HepG2 (cell line): Measurements from ENCODE around the gene SPIB. TPM values are rescaled to one million over a fixed set of nuclear protein-coding genes. Genes with fewer than 3 reads are reported as not detected.

Experiments
- ATF2 ChIP-seq: sonication (generic); formaldehyde crosslinking; IDR thresholded peaks from 2 replicates; pipeline ENCODE4 v1.4.0; 2020; ENCODE audit warnings: missing genetic modification reagents
- ATF7-NPFF ChIP-seq: sonication (generic); formaldehyde crosslinking; IDR thresholded peaks from 2 replicates; pipeline ENCODE4 v1.8.1; 2023; ENCODE audit warnings: mild to moderate bottlenecking, low read depth, missing genetic modification reagents, moderate library complexity
- CBFB ChIP-seq: sonication (generic); formaldehyde crosslinking; IDR thresholded peaks from 2 replicates; pipeline ENCODE4 v1.4.0; 2020; ENCODE audit warnings: missing genetic modification reagents
- GTF2F1 ChIP-seq: fragments of 150-350 bp; IDR thresholded peaks from 2 replicates; pipeline ENCODE4 v1.6.1; 2014; ENCODE audit warnings: low read length
- KLF15 ChIP-seq: sonication (generic); formaldehyde crosslinking; IDR thresholded peaks from 2 replicates; pipeline ENCODE4 v1.8.1; 2023; ENCODE audit warnings: borderline replicate concordance, mild to moderate bottlenecking, inconsistent platforms, missing genetic modification reagents, mixed read lengths
- MLX ChIP-seq: IDR thresholded peaks from 2 replicates; pipeline ENCODE4 v1.6.1; 2016
- MTF2 ChIP-seq: sonication (generic); formaldehyde crosslinking; IDR thresholded peaks from 2 replicates; pipeline ENCODE4 v1.5.0; 2020; ENCODE audit warnings: missing genetic modification reagents, borderline replicate concordance
- NR2F1 ChIP-seq, 2 experiments: fragments of 450-650 bp in 1 of 2; formaldehyde crosslinking in 1 of 2; IDR thresholded peaks; 2 replicates each; pipeline versions ENCODE4 v1.5.0 to v1.6.1; 2016 to 2020; ENCODE audit warnings: mild to moderate bottlenecking in 1 of 2, missing compliant biosample characterization in 1 of 2, missing genetic modification reagents in 1 of 2, moderate library complexity in 1 of 2
- PBX3 ChIP-seq: sonication (generic); formaldehyde crosslinking; IDR thresholded peaks from 2 replicates; pipeline ENCODE4 v1.8.1; 2023; ENCODE audit warnings: missing genetic modification reagents, inconsistent platforms, borderline replicate concordance
- RAD21 ChIP-seq: fragments of 450-650 bp; formaldehyde crosslinking; IDR thresholded peaks from 2 replicates; pipeline ENCODE4 v1.5.0; 2020; ENCODE audit warnings: mild to moderate bottlenecking
- RBAK ChIP-seq: sonication (generic); formaldehyde crosslinking; IDR thresholded peaks from 2 replicates; pipeline ENCODE4 v1.5.1; 2020; ENCODE audit warnings: mild to moderate bottlenecking, missing genetic modification reagents
- SAFB2 ChIP-seq: sonication (generic); formaldehyde crosslinking; IDR thresholded peaks from 2 replicates; pipeline ENCODE4 v1.5.1; 2020; ENCODE audit warnings: missing genetic modification reagents, low read depth, mild to moderate bottlenecking, borderline replicate concordance
- SNAI1 ChIP-seq: sonication (generic); formaldehyde crosslinking; IDR thresholded peaks from 2 replicates; pipeline ENCODE4 v1.5.0; 2020; ENCODE audit warnings: mild to moderate bottlenecking, missing genetic modification reagents, borderline replicate concordance
- STAG1 ChIP-seq: sonication (generic); formaldehyde crosslinking; IDR thresholded peaks from 2 replicates; pipeline ENCODE4 v1.4.0; 2020; ENCODE audit warnings: missing genetic modification reagents
- TFE3 ChIP-seq: IDR thresholded peaks from 2 replicates; pipeline ENCODE4 v1.6.1; 2016
- ZNF275 ChIP-seq: sonication (generic); formaldehyde crosslinking; IDR thresholded peaks from 2 replicates; pipeline ENCODE4 v1.8.0; 2022; ENCODE audit warnings: missing genetic modification reagents, mild to moderate bottlenecking, inconsistent platforms, borderline replicate concordance
- ZNF333 ChIP-seq: sonication (generic); formaldehyde crosslinking; IDR thresholded peaks from 2 replicates; pipeline ENCODE4 v1.4.0; 2020; ENCODE audit warnings: mild to moderate bottlenecking, missing genetic modification reagents, borderline replicate concordance
- ZNF468 ChIP-seq: sonication (generic); formaldehyde crosslinking; IDR thresholded peaks from 2 replicates; pipeline ENCODE4 v1.8.0; 2022; ENCODE audit warnings: mild to moderate bottlenecking, moderate library complexity, missing genetic modification reagents
- polyA plus RNA-seq, 8 experiments: library from polyadenylated mRNA; depleted of rRNA in 3 of 8; stranded (reverse) in 7 of 8; unstranded in 1 of 8; fragments of >200 nt; fragmentation: Illumina TruSeq in 4 of 8; extraction: Trizol in 4 of 8; gene quantifications; 2 replicates each; pipeline versions ENCODE4 v1.2.1 to v1.2.3, GENCODE V29; 2011 to 2016; ENCODE audit warnings: low read depth in 4 of 8, missing spikeins in 1 of 8, mixed read lengths in 1 of 8; ENCODE audit not compliant: insufficient read depth in 1 of 8
- total RNA-seq, 5 experiments: library from RNA; depleted of rRNA; stranded (reverse); fragments of >200 nt; fragmentation: Illumina TruSeq; extraction: Trizol; gene quantifications; 2 replicates each; pipeline ENCODE4 v1.2.3, GENCODE V29; 2016; ENCODE audit warnings: low read depth in 1 of 5
- TF ChIP-seq, protein P1 (sequence below): sonication (generic); formaldehyde crosslinking; IDR thresholded peaks from 2 replicates; pipeline ENCODE4 v1.9.0; 2021; ENCODE audit warnings: missing genetic modification reagents, borderline replicate concordance

SPIB gene
- total and polyA plus RNA-seq, 2 of the 13 experiments (the other 11 are each of a cell fraction or from before 2014, with no cell fraction given), result 0.04 TPM; not detected in 1

- no peak for TF ChIP-seq GTF2F1
- no peak; the same call in 1 of the 2 replicates for TF ChIP-seq MLX (CRISPR knock-in tag)
- TF ChIP-seq CBFB (CRISPR knock-in tag), result 0 out of 2 replicates have a peak, but pooled peaks have one; percentile 38
- TF ChIP-seq, protein P1, sequence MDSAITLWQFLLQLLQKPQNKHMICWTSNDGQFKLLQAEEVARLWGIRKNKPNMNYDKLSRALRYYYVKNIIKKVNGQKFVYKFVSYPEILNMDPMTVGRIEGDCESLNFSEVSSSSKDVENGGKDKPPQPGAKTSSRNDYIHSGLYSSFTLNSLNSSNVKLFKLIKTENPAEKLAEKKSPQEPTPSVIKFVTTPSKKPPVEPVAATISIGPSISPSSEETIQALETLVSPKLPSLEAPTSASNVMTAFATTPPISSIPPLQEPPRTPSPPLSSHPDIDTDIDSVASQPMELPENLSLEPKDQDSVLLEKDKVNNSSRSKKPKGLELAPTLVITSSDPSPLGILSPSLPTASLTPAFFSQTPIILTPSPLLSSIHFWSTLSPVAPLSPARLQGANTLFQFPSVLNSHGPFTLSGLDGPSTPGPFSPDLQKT (CRISPR knock-in tag), result peak; percentile 81; the same call in 1 of the 2 replicates
- peak; percentile 46; the same call in 1 of the 2 replicates for TF ChIP-seq RAD21 (CRISPR knock-in tag)
- peak; percentile 68; the same call in 1 of the 2 replicates for TF ChIP-seq MTF2 (CRISPR knock-in tag)
- TF ChIP-seq ATF2 (CRISPR knock-in tag), result peak; percentile 81
- TF ChIP-seq NR2F1 (CRISPR knock-in tag; IDR thresholded peaks at IDR 0.05), result no peak
- TF ChIP-seq ATF7-NPFF, result peak; percentile 67; the same call in 1 of the 2 replicates
- no peak for TF ChIP-seq ZNF468 (CRISPR knock-in tag)
- no peak for TF ChIP-seq STAG1 (CRISPR knock-in tag)
- TF ChIP-seq SAFB2 (CRISPR knock-in tag), result peak; percentile 46; the same call in 1 of the 2 replicates
- no peak for TF ChIP-seq RBAK
- peak; percentile 86 for TF ChIP-seq ZNF275 (CRISPR knock-in tag)
- no peak for TF ChIP-seq PBX3 (CRISPR knock-in tag)
- peak; percentile 49; the same call in 1 of the 2 replicates for TF ChIP-seq TFE3 (CRISPR knock-in tag)
- TF ChIP-seq ZNF333, result no peak
- TF ChIP-seq SNAI1 (CRISPR knock-in tag), result no peak
- TF ChIP-seq KLF15 (CRISPR knock-in tag), result no peak
Measured at GRCh38 chr19:50376166-50377050, 42.3 kb upstream of the SPIB start, which contains the start of gene NR1H2 (continued).
